Measurements from ENCODE around the gene PALM. TPM values are rescaled to one million over a fixed set of nuclear protein-coding genes. Genes with fewer than 3 reads are reported as not detected.

The PALM gene
- total RNA-seq, 1 experiment from 2014 or later = 10.8 TPM

GRCh38 chr19:710767-711166, 2.0 kb downstream of the PALM start:
- Histone ChIP-seq H3K9me2 (replicated peaks; ENCODE audit: low read length) (no peaks in the 10 kb centered on the region), H3K9ac (ENCODE audit: low read length) (no peak overlapping the region), H3K4me1 (ENCODE audit: insufficient read depth, low read length) (no peaks in the 10 kb centered on the region), H3K79me2 (ENCODE audit: low read length) (no peaks in the 10 kb centered on the region), H4K20me1 (ENCODE audit: low read length) (no peaks in the 10 kb centered on the region), H3K36me3 (ENCODE audit: low read depth, low read length) (no peaks in the 10 kb centered on the region), H3K27ac (ENCODE audit: low read length) (no peak overlapping the region), H2AFZ (ENCODE audit: low read length) (no peak overlapping the region), H3K4me2 (ENCODE audit: low read length) (no peak overlapping the region), H3K27me3 (ENCODE audit: low read length) (no peaks in the 10 kb centered on the region), H3K4me3 (ENCODE audit: low read length) (no peak overlapping the region), H3K9me3 (ENCODE audit: low read length) (no peaks in the 10 kb centered on the region), H3F3A (ENCODE audit: low read length, unreplicated experiment) (no peaks in the 10 kb centered on the region)
- no peak for TF ChIP-seq EZH2phosphoT487 (IDR thresholded peaks at IDR 0.05; ENCODE audit: borderline replicate concordance, low read length)
- TF ChIP-seq EZH2 (IDR thresholded peaks at IDR 0.05; ENCODE audit: low read length, unreplicated experiment) = no peak
- BruUV-seq (replicated peaks) = no TSS peak
- POLR2A ChIA-PET (ENCODE audit: unreplicated experiment) = no interaction called here
- intact Hi-C loops (cut with micrococcal nuclease) = loop anchor here (5.0 kb wide), 1 partner anchor 33 kb away; the partner anchor contains the start of gene FSTL3
- ATAC-seq = no peak
- no peak for DNase-seq
- CTCF ChIA-PET = no interaction called here

- no peak overlapping the region for H3K4me2 ChIP-seq (ENCODE audit: low read length)
- no peaks in the 10 kb centered on the region for H4K20me1 ChIP-seq (ENCODE audit: low read length)
- ATAC-seq (no peak), DNase-seq (no peak)
- no peaks in the 10 kb centered on the region for H3K36me3 ChIP-seq (ENCODE audit: low read depth, low read length)
- H3K27ac ChIP-seq (ENCODE audit: low read length) = no peak overlapping the region
- H3K4me3 ChIP-seq (ENCODE audit: low read length) = no peak overlapping the region
- TSS peak; percentile 24 for BruUV-seq (replicated peaks)
- H3K27me3 ChIP-seq (ENCODE audit: low read length) = no peaks in the 10 kb centered on the region
- no peak overlapping the region for H3K9ac ChIP-seq (ENCODE audit: low read length)
- H3K4me1 ChIP-seq (ENCODE audit: insufficient read depth, low read length) = no peaks in the 10 kb centered on the region
- no peak overlapping the region for H2AFZ ChIP-seq (ENCODE audit: low read length)
- no peaks in the 10 kb centered on the region for H3K79me2 ChIP-seq (ENCODE audit: low read length)
- TF ChIP-seq CTCF (conservative IDR thresholded peaks at IDR 0.05; ENCODE audit: low read depth, low read length) (no peak), EZH2phosphoT487 (IDR thresholded peaks at IDR 0.05; ENCODE audit: borderline replicate concordance, low read length) (no peak), EZH2 (IDR thresholded peaks at IDR 0.05; ENCODE audit: low read length, unreplicated experiment) (no peak)
- intact Hi-C loops (cut with micrococcal nuclease) = loop anchor here (5.0 kb wide), 1 partner anchor 34 kb away; the partner anchor contains the start of gene FSTL3
- no peaks in the 10 kb centered on the region for H3F3A ChIP-seq (ENCODE audit: low read length, unreplicated experiment)
- no peaks in the 10 kb centered on the region for H3K9me2 ChIP-seq (replicated peaks; ENCODE audit: low read length)
- no peaks in the 10 kb centered on the region for H3K9me3 ChIP-seq (ENCODE audit: low read length)
- CTCF ChIA-PET = no interaction called here
- POLR2A ChIA-PET (ENCODE audit: unreplicated experiment) = no interaction called here
Observed at GRCh38 chr19:711254-711653, 2.5 kb downstream of the PALM start.

- no peak for DNase-seq
- Histone ChIP-seq H2AFZ (ENCODE audit: low read length) (no peak overlapping the region), H3K4me3 (ENCODE audit: low read length) (no peak overlapping the region), H3K79me2 (ENCODE audit: low read length) (no peaks in the 10 kb centered on the region), H3K9me2 (replicated peaks; ENCODE audit: low read length) (no peaks in the 10 kb centered on the region), H3K27me3 (ENCODE audit: low read length) (no peaks in the 10 kb centered on the region), H3K4me2 (ENCODE audit: low read length) (no peak overlapping the region), H4K20me1 (ENCODE audit: low read length) (no peaks in the 10 kb centered on the region), H3K4me1 (ENCODE audit: insufficient read depth, low read length) (no peaks in the 10 kb centered on the region), H3K36me3 (ENCODE audit: low read depth, low read length) (no peaks in the 10 kb centered on the region), H3F3A (ENCODE audit: low read length, unreplicated experiment) (no peaks in the 10 kb centered on the region), H3K9ac (ENCODE audit: low read length) (no peak overlapping the region), H3K9me3 (ENCODE audit: low read length) (no peaks in the 10 kb centered on the region), H3K27ac (ENCODE audit: low read length) (no peak overlapping the region)
- TF ChIP-seq EZH2 (IDR thresholded peaks at IDR 0.05; ENCODE audit: low read length, unreplicated experiment) (no peak), EZH2phosphoT487 (IDR thresholded peaks at IDR 0.05; ENCODE audit: borderline replicate concordance, low read length) (no peak), CTCF (conservative IDR thresholded peaks at IDR 0.05; ENCODE audit: low read depth, low read length) (no peak)
- POLR2A ChIA-PET (ENCODE audit: unreplicated experiment) = no interaction called here
- BruUV-seq (replicated peaks) = no TSS peak
- intact Hi-C loops (cut with micrococcal nuclease) = no loop called here
- ATAC-seq = no peak
- CTCF ChIA-PET = no interaction called here
Observed at GRCh38 chr19:715347-715746, 6.6 kb downstream of the PALM start.

Measured in PC-3 (cell line).